Germinal center (tissue), 1 donor: ENCODE results near the gene IMMP2L.
"Not testable (repeated sequence)": the region's sequence is repeated elsewhere in the genome, so short reads cannot be mapped to it uniquely, and the experiment has no call there.

Experiments used
- DNase-seq: peaks from one replicate; pipeline ENCODE4 v3.0.0; 2012; ENCODE audit warnings: mixed read lengths, low spot score

Gene IMMP2L

GRCh38 chr7:110719741-110720140 is 842.6 kb downstream of the IMMP2L start:
- no peak for DNase-seq

- no peak for DNase-seq
Measured at GRCh38 chr7:110718503-110719205, 843.6 kb downstream of the IMMP2L start.

DNA sequence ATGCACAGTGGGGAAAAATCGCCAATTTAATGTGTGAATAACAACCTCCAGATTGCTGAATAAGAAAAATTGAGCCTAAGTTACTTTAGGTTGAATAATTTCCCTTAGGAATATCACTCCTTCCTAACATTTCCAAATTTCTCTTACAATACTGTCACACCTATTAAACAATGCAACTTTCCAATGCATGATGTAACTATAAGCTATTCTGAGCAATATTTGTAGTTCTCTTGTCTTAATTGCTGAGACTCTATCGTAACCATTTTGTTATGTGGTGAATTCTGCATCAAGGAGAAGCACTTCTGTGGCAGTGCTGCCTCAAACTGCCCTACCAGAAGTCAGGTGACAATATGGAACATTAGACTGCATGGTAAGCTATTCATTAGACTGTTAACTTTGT is 858.1 kb downstream of the IMMP2L start:
- no peak for DNase-seq

- no peak for DNase-seq
Measured at GRCh38 chr7:110698576-110698975, 863.7 kb downstream of the IMMP2L start.

- DNase-seq, result no peak
Measured at GRCh38 chr7:110693344-110693743, 868.9 kb downstream of the IMMP2L start.

- DNase-seq, result no peak
Measured at GRCh38 chr7:110688908-110689307, 873.4 kb downstream of the IMMP2L start.

GRCh38 chr7:110685899-110686298 is 876.4 kb downstream of the IMMP2L start:
- DNase-seq, result no peak

GRCh38 chr7:110681941-110682340 is 880.4 kb downstream of the IMMP2L start:
- DNase-seq, result no peak

GRCh38 chr7:110677405-110677804 is 884.9 kb downstream of the IMMP2L start:
- DNase-seq, result no peak

GRCh38 chr7:110676785-110677184 is 885.5 kb downstream of the IMMP2L start:
- no peak for DNase-seq

- no peak for DNase-seq
Measured at GRCh38 chr7:110675383-110676103, 886.7 kb downstream of the IMMP2L start.

DNA sequence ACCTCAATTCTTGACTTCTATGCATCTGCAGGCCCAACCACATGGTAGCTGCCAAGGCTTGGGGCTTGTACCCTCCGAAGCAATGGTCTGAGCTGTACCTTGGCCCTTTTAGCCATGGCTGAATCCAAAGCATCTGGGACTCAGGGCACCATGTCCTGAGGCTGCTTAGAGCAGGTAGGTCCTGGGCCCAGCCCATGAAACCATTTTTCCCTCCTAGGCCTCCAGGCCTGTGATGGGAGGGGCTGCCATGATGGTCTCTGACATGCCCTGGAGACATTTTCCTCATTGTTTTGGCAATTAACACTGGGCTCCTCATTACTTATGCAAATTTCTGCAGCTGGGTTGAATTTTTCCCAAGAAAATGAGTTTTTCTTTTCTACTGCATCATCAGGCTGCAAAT is 889.1 kb downstream of the IMMP2L start:
- DNase-seq, result no peak

DNA sequence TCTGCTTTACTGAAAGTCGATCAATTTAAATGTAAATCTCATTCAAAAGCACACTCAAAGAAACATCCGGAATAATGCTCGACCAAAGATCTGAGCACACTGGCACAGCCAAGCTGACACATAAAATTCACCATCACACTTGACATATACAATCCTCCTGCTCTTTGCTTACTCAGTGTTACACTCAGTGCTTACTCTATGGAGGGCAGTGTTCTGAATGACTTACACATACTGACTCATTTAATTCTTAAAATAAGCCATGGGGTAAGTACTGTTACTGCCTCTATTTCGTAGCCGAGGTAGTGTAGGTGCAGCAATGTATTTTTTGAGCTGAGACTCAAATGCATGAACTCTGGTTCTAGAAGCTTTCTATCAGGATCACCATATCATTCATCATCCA is 892.9 kb downstream of the IMMP2L start:
- no peak for DNase-seq

DNA sequence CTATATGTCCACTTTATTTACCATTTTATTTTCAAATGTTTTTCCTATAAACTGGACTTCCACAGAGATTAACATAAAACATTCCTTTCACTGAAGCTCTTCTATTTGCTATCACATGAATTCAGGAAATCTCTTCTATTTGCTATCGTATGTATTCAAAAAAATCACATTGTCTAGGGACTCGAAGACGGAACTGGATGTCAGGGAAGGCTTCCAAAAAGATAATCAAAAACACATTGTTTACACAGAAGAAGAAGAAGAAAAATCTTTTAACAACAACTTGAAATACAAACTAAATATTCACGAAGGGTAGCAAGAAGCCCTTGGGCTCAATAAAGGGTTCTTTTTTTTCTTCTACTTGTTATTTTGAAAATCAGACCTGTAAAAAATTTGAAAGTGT is 897.5 kb downstream of the IMMP2L start:
- DNase-seq, result no peak

DNA sequence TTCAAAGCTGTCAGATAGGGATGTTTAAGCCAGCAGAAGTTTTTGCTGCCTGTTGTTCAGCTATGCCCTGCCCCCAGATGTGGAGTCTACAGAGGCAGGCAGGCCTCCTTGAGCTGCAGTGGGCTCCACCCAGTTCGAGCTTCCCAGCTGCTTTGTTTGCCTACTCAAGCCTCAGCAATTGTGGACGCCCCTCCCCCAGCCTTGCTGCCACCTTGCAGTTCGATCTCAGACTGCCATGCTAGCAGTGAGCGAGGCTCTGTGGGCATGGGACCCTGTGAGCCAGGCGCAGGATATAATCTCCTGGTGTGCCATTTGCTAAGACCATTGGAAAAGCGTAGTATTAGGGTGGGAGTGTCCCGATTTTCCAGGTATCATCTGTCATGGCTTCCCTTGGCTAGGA is 901.7 kb downstream of the IMMP2L start:
- not testable (repeated sequence) for DNase-seq

GRCh38 chr7:110650328-110650727 is 912.0 kb downstream of the IMMP2L start:
- DNase-seq, result no peak

DNA sequence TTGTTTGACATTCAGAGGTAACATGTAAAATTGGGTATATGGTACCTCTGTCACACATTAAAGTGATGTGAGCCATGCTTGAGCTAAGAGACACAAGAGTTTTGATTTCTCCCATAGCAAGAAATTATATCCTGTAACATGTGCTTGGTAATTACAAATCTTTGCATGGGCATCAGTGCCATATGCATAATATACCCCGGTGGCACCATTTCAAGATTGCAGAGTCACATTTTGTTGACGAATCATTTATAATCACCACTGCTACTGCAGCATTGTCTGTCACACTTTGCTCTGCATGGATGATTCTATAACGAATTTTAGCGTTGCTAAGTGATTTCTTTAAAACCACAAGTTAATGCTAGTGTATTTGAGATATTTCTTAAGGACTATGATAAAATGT is 915.0 kb downstream of the IMMP2L start:
- DNase-seq, result no peak

GRCh38 chr7:110646804-110647203 is 915.5 kb downstream of the IMMP2L start:
- DNase-seq, result no peak

DNA sequence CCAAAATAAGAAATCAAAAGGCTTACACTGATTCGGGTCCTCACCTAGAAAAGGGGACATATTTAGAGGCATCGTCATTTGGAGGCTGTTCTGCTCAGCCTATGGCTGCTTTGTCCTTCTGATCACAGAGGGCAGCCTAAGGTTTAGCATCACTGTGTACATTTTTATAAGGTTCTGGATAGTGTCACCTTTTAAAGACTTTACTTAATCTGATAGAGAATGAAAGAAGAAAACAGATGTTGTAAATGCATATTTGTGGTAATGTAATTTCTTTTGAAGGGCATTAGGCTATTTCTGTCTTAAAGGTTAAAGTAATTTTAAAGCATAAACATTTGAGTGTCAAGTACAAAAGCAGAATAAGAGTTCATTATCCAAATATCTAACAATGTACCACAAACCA is 916.7 kb downstream of the IMMP2L start:
- DNase-seq, result no peak

DNA sequence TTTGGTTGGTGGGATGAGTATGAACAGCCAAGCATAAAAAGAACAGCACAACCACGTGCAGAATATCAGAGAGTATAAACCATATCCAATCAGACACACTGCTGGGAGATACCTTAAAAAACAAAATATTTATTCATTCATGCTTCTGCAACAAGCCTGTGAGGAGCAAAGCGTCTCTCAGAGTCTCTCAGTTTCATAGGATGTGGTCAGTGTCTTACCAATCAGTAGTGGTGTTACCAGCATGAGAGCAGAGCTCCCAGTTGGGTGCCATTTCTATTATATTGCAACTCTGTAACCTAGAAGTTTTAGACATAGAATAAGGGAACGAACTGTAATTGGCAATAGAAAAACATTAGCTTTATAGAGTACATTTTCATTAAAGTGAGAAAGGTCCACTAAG is 917.2 kb downstream of the IMMP2L start:
- DNase-seq, result no peak

GRCh38 chr7:110637252-110637651 is 925.0 kb downstream of the IMMP2L start:
- DNase-seq, result no peak

- no peak for DNase-seq
Measured at GRCh38 chr7:110633313-110633712, 929.0 kb downstream of the IMMP2L start.

- DNase-seq, result no peak
Measured at GRCh38 chr7:110626414-110626813, 935.9 kb downstream of the IMMP2L start.

- DNase-seq, result no peak
Measured at GRCh38 chr7:110625294-110625693, 937.0 kb downstream of the IMMP2L start.
